ENCODE data around the gene GNAL. TPM values are rescaled to one million over a fixed set of nuclear protein-coding genes. Genes with fewer than 3 reads are reported as not detected.
"Not testable (repeated sequence)": the region's sequence is repeated elsewhere in the genome, so short reads cannot be mapped to it uniquely, and the experiment has no call there.

The GNAL gene
- total RNA-seq, 1 experiment from 2014 or later: 28.4 TPM

DNA sequence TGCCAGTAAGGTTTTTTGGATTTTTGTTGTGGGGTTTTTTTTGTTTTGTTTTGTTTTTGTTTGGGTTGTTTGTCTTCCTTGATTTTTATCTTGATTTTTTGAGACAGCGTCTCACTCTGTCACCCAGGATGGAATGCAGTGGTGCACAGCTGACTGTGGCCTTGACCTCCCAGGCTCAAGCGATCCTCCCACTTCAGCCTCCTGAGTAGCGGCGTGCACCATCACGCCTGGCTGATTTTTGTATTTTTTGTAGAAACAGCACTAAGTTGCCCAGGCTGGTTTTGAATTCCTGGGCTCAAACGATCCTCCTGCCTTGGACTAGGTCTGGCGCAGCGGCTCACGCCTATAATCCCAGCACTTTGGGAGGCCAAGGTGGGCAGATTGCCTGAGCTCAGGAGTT lies 202.7 kb downstream of the GNAL start:
- Histone ChIP-seq H3K36me3 (ENCODE audit: control insufficient read depth, insufficient read depth, low read length) (no peaks in the 10 kb centered on the region; the same call in 1 of the 2 replicates), H3K4me3 (ENCODE audit: low read depth, low read length) (no peak overlapping the region), H3K4me1 (peaks cover 26% of the 10 kb centered on the region), H3K9me3 (no peaks in the 10 kb centered on the region), H3K27me3 (replicated peaks; ENCODE audit: control insufficient read depth, insufficient read depth, low read length) (no peaks in the 10 kb centered on the region)
- no TSS peak for BruUV-seq (replicated peaks)
- TF ChIP-seq, protein P1, sequence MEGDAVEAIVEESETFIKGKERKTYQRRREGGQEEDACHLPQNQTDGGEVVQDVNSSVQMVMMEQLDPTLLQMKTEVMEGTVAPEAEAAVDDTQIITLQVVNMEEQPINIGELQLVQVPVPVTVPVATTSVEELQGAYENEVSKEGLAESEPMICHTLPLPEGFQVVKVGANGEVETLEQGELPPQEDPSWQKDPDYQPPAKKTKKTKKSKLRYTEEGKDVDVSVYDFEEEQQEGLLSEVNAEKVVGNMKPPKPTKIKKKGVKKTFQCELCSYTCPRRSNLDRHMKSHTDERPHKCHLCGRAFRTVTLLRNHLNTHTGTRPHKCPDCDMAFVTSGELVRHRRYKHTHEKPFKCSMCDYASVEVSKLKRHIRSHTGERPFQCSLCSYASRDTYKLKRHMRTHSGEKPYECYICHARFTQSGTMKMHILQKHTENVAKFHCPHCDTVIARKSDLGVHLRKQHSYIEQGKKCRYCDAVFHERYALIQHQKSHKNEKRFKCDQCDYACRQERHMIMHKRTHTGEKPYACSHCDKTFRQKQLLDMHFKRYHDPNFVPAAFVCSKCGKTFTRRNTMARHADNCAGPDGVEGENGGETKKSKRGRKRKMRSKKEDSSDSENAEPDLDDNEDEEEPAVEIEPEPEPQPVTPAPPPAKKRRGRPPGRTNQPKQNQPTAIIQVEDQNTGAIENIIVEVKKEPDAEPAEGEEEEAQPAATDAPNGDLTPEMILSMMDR (IDR thresholded peaks at IDR 0.05; ENCODE audit: insufficient read depth in 1 of 2, low read depth in 1 of 2, low read length in 1 of 2, severe bottlenecking in 1 of 2, unreplicated experiment in 1 of 2): no peak
- no peak overlapping the region for H3K4me3 Mint-ChIP-seq (ENCODE audit: unreplicated experiment)
- no peak for DNase-seq
- POLR2A ChIA-PET: no interaction called here
- H3K9me3 Mint-ChIP-seq (ENCODE audit: unreplicated experiment): no peaks in the 10 kb centered on the region
- peaks cover 15% of the 10 kb centered on the region for H3K4me1 Mint-ChIP-seq (ENCODE audit: low read depth, unreplicated experiment)
- no peak overlapping the region for H3K27ac Mint-ChIP-seq (ENCODE audit: unreplicated experiment)
- CTCF ChIA-PET: no interaction called here
- intact Hi-C loops (cut with micrococcal nuclease; ENCODE audit: unreplicated experiment): no loop called here
- no peaks in the 10 kb centered on the region for H3K27me3 Mint-ChIP-seq (ENCODE audit: insufficient read depth, unreplicated experiment)
- peaks cover 53% of the 10 kb centered on the region for H3K36me3 Mint-ChIP-seq (ENCODE audit: insufficient read depth, unreplicated experiment)

DNA sequence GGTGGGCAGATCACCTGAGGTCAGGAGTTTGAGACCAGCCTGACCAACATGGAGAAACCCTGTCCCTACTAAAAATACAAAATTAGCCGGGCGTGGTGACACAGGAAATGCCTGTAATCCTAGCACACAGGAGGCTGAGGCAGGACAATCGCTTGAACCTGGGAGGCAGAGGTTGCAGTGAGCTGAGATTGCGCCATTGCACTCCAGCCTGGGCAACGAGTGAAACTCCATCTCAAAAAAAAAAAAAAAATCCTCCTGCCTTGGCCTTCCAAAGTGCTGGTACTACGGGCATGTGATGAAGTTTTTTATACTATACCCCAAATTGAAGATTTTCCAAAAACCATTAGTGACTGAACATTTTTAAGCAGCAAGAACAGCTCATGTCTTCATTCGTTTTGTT lies 203.4 kb downstream of the GNAL start:
- H3K4me3 Mint-ChIP-seq (ENCODE audit: unreplicated experiment); H3K27ac Mint-ChIP-seq (ENCODE audit: unreplicated experiment); H3K4me1 Mint-ChIP-seq (ENCODE audit: low read depth, unreplicated experiment); H3K9me3 ChIP-seq; BruUV-seq (replicated peaks); H3K27me3 Mint-ChIP-seq (ENCODE audit: insufficient read depth, unreplicated experiment); intact Hi-C loops (cut with micrococcal nuclease; ENCODE audit: unreplicated experiment); H3K9me3 Mint-ChIP-seq (ENCODE audit: unreplicated experiment); CTCF ChIA-PET; H3K36me3 ChIP-seq (ENCODE audit: control insufficient read depth, insufficient read depth, low read length); H3K27me3 ChIP-seq (replicated peaks; ENCODE audit: control insufficient read depth, insufficient read depth, low read length); DNase-seq; H3K4me3 ChIP-seq (ENCODE audit: low read depth, low read length): not testable (repeated sequence)
- peaks cover 47% of the 10 kb centered on the region for H3K36me3 Mint-ChIP-seq (ENCODE audit: insufficient read depth, unreplicated experiment)
- peaks cover 19% of the 10 kb centered on the region for H3K4me1 ChIP-seq
- POLR2A ChIA-PET: interaction anchor here (0.5 kb wide), 1 partner anchor 935 kb away, joined by 3 read pairs; no protein-coding TSS in a partner anchor

DNA sequence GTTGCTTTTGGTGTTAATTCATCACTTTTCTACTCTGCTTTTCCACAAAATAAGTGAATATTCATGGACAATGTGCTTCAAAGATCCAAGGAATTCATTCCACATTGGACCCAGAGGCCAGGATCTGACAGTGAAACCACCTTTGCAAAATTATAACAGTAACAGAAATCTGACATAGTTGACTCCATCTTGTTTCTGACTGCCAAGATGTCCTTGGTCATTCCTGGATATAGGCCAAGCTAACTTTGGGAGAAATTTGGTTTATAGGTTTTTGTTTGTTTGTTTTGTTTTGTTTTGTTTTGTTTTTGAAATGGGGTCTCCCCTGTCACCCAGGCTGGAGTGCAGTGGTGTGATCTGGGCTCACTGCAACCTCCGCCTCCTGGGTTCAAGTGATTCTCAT lies 208.7 kb downstream of the GNAL start:
- no TSS peak for BruUV-seq (replicated peaks)

More for the DNA sequence above, 208.7 kb downstream of the GNAL start:
- Mint-ChIP-seq H3K36me3 (ENCODE audit: insufficient read depth, unreplicated experiment) (peaks cover 38% of the 10 kb centered on the region), H3K4me3 (ENCODE audit: unreplicated experiment) (no peak overlapping the region), H3K27me3 (ENCODE audit: insufficient read depth, unreplicated experiment) (no peaks in the 10 kb centered on the region), H3K9me3 (ENCODE audit: unreplicated experiment) (no peaks in the 10 kb centered on the region), H3K27ac (ENCODE audit: unreplicated experiment) (no peak overlapping the region), H3K4me1 (ENCODE audit: low read depth, unreplicated experiment) (no peaks in the 10 kb centered on the region)
- peaks cover 13% of the 10 kb centered on the region for H3K4me1 ChIP-seq
- no peaks in the 10 kb centered on the region for H3K27me3 ChIP-seq (replicated peaks; ENCODE audit: control insufficient read depth, insufficient read depth, low read length)
- no peak overlapping the region for H3K4me3 ChIP-seq (ENCODE audit: low read depth, low read length)
- intact Hi-C loops (cut with micrococcal nuclease; ENCODE audit: unreplicated experiment): no loop called here
- CTCF ChIA-PET: interaction anchor here (0.6 kb wide), 1 partner anchor 38 kb away, joined by 5 read pairs; no protein-coding TSS in a partner anchor
- no peaks in the 10 kb centered on the region; the same call in 1 of the 2 replicates for H3K36me3 ChIP-seq (ENCODE audit: control insufficient read depth, insufficient read depth, low read length)
- H3K9me3 ChIP-seq: no peaks in the 10 kb centered on the region
- no peak for DNase-seq
- POLR2A ChIA-PET: no interaction called here
- TF ChIP-seq, protein P1 (IDR thresholded peaks at IDR 0.05; ENCODE audit: insufficient read depth in 1 of 2, low read depth in 1 of 2, low read length in 1 of 2, severe bottlenecking in 1 of 2, unreplicated experiment in 1 of 2): no peak

All from Caco-2 (cell line).